ENCODE measurements around the gene ZDHHC7.
A peak's percentile ranks its signal among the peaks of the same experiment; 100 is the strongest.

The ZDHHC7 gene

GRCh38 chr16:84964386-84965128, 46.8 kb downstream of the ZDHHC7 start:
- DNase-seq (ENCODE audit: low read depth in 2 of 2): no peak

GRCh38 chr16:84963066-84963465, 48.3 kb downstream of the ZDHHC7 start:
- no peak for DNase-seq (ENCODE audit: low read depth in 2 of 2)

GRCh38 chr16:84960942-84961341, 50.4 kb downstream of the ZDHHC7 start:
- DNase-seq (ENCODE audit: low read depth in 2 of 2): no peak

GRCh38 chr16:84959784-84960417, 51.4 kb downstream of the ZDHHC7 start:
- DNase-seq (ENCODE audit: low read depth in 2 of 2): no peak

- no peak for DNase-seq (ENCODE audit: low read depth in 2 of 2)
These were observed 52.2 kb downstream of the ZDHHC7 start for GRCh38 chr16:84959045-84959576.

GRCh38 chr16:84957792-84958191, 53.5 kb downstream of the ZDHHC7 start:
- DNase-seq (ENCODE audit: low read depth in 2 of 2): no peak

- no peak for DNase-seq (ENCODE audit: low read depth in 2 of 2)
These were observed 54.1 kb downstream of the ZDHHC7 start for GRCh38 chr16:84957192-84957591.

GRCh38 chr16:84955427-84955826, 55.9 kb downstream of the ZDHHC7 start:
- DNase-seq (ENCODE audit: low read depth in 2 of 2): no peak

GRCh38 chr16:84953190-84953746, 58.1 kb downstream of the ZDHHC7 start:
- DNase-seq (ENCODE audit: low read depth in 2 of 2): no peak

GRCh38 chr16:84952335-84953189, 58.8 kb downstream of the ZDHHC7 start:
- DNase-seq (ENCODE audit: low read depth in 2 of 2): peak; percentile 42 to 48

GRCh38 chr16:84950906-84951305, 60.4 kb downstream of the ZDHHC7 start:
- DNase-seq (ENCODE audit: low read depth in 2 of 2): no peak

GRCh38 chr16:84949772-84950436, 61.4 kb downstream of the ZDHHC7 start:
- DNase-seq (ENCODE audit: low read depth in 2 of 2): no peak

- DNase-seq (ENCODE audit: low read depth in 2 of 2): no peak
These were observed 62.3 kb downstream of the ZDHHC7 start for GRCh38 chr16:84948851-84949610.

GRCh38 chr16:84947996-84948850, 63.1 kb downstream of the ZDHHC7 start:
- no peak for DNase-seq (ENCODE audit: low read depth in 2 of 2)

GRCh38 chr16:84947022-84947421, 64.3 kb downstream of the ZDHHC7 start:
- no peak for DNase-seq (ENCODE audit: low read depth in 2 of 2)

- no peak for DNase-seq (ENCODE audit: low read depth in 2 of 2)
These were observed 67.7 kb downstream of the ZDHHC7 start for GRCh38 chr16:84943620-84944019.

GRCh38 chr16:84942786-84943185, 68.5 kb downstream of the ZDHHC7 start:
- DNase-seq (ENCODE audit: low read depth in 2 of 2): no peak

GRCh38 chr16:84941921-84942320, 69.4 kb downstream of the ZDHHC7 start:
- no peak for DNase-seq (ENCODE audit: low read depth in 2 of 2)

- DNase-seq (ENCODE audit: low read depth in 2 of 2): no peak
These were observed 70.4 kb downstream of the ZDHHC7 start for GRCh38 chr16:84940670-84941551.

Data from stimulated activated CD8-positive, alpha-beta memory T cell treated with anti-CD3 and anti-CD28 coated beads, Interleukin-7, amount 100 ng/mL, for 4 hours (primary cell).